ENCODE results near the gene B3GALNT1. TPM values are rescaled to one million over a fixed set of nuclear protein-coding genes. Genes with fewer than 3 reads are reported as not detected.

The B3GALNT1 gene, protein sequence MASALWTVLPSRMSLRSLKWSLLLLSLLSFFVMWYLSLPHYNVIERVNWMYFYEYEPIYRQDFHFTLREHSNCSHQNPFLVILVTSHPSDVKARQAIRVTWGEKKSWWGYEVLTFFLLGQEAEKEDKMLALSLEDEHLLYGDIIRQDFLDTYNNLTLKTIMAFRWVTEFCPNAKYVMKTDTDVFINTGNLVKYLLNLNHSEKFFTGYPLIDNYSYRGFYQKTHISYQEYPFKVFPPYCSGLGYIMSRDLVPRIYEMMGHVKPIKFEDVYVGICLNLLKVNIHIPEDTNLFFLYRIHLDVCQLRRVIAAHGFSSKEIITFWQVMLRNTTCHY
- 1 to 10 TPM; 1.7 to 9.3 TPM for total RNA-seq

DNA sequence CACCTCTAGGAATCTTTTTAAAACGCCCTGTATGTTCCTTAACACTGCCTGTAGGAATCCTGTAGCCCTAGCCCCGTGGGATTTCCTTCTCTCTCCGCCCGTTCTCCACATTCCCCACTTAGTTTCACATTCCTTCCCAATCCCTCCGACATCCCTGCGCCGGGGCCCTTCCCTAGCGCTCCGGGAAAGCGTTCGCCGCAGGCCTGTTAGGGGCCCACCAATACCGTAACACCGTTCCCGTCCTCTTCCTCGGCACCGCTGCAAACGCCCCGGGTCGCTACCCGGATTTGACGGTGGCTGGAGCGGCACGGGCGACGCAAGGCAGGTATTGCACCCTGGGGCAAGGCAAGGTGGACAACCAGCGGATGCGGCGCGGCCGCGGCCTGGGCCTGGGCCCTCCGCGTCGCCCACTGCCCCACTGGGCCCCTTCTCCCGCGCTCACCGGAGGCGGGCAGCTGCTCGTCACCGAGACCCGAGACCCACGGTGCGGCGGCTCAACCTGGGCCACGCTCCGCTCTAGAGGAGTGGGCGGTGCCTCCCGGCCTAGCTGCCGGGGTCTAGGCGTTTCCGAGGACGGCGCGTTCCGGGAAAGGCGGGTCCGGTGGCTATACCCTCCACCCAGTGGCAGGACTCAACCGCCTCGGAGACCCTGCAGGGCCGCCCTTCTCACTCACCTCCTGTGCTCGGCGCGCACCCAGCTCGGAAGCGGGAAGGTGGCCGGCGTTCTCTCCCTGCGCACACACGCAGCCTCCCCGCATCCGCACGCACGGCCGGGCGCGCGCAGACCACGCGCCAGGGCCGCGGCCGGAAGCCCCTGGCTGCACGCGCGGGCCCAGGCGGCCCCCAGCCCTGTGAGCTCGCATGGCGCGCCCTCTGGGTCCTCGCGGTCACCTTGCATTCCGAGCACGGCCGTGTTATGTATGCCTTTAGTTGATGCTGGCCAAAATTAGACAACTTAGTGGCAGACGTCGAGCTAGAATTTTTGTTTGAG is at the start of gene B3GALNT1:
Gene B3GALNT1 (minus strand): TSS at position 789 of the 991 bp plus-strand sequence. CDS start 18,595 bp downstream, outside the sequence.
- no peak within 1 kb of the TSS for H3K27ac Mint-ChIP-seq
- H3K4me1 Mint-ChIP-seq: peaks cover 17% of the 10 kb centered on the region
- peak; percentile 81 for ATAC-seq
- no peaks in the 10 kb centered on the region for H3K9me3 Mint-ChIP-seq (ENCODE audit: low read depth)
- CTCF ChIA-PET: interaction anchor here (1.2 kb wide), 1 partner anchor 148 kb away, joined by 3 read pairs; no protein-coding TSS in a partner anchor
- H3K4me3 Mint-ChIP-seq: peak within 1 kb of the TSS; percentile 52
- no peaks in the 10 kb centered on the region for H3K36me3 Mint-ChIP-seq
- DNase-seq: peak; percentile 43
- H3K27me3 Mint-ChIP-seq: peaks cover 47% of the 10 kb centered on the region

DNA sequence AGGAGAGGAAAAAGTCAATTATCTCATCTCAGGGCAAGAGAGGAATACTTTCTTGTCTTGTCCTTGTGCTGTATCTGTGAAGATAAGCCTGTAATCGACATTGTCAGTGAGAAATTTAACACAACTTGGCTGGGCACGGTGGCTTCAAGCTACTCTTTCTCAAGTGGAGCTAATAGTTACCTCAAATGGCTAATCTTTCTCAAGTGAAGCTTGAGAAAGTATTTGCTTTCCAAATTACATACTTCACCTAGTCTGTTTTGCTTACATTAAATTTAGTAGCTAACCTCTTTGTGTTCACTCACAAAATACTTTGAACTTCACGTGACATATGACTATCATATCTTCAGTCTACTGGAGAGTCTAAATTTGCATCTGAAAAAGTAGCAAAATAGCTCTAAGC is 48.3 kb upstream of the B3GALNT1 start:
- DNase-seq (no peak), ATAC-seq (no peak)
- Mint-ChIP-seq H3K9me3 (ENCODE audit: low read depth) (no peaks in the 10 kb centered on the region), H3K36me3 (no peaks in the 10 kb centered on the region), H3K4me3 (no peak overlapping the region), H3K27me3 (peaks cover 22% of the 10 kb centered on the region), H3K27ac (no peak overlapping the region), H3K4me1 (no peaks in the 10 kb centered on the region)
- CTCF ChIA-PET: no interaction called here

DNA sequence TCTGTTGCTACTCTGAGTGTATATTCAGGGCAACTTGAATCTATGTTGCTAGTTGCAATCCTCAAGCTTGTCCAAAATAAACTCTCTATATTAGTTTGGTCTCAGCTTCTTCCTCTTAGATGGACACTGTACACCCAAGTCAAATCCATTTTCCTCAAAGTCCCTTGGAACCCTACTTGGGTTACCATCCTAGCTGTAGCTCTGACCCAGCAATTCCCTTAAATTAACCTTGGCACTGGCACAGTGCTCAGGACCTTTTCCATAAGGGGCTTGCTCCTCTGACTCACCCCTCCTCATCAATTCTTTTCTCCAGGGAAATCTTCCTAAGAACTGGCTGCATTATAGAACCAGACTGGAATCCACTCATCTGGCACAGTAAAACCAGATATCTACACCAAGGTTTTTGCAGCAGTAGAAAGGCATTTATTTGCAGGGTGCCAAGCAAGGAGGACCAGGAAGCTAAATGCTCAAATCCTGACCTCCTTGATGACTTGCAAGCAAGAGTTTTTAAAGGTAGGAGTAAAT is 44.9 kb upstream of the B3GALNT1 start:
- no peak overlapping the region for H3K4me3 Mint-ChIP-seq
- peaks cover 2% of the 10 kb centered on the region for H3K9me3 Mint-ChIP-seq (ENCODE audit: low read depth)
- H3K36me3 Mint-ChIP-seq: no peaks in the 10 kb centered on the region
- no peak for DNase-seq
- H3K4me1 Mint-ChIP-seq: no peaks in the 10 kb centered on the region
- no peak overlapping the region for H3K27ac Mint-ChIP-seq
- CTCF ChIA-PET: no interaction called here
- peaks cover 16% of the 10 kb centered on the region for H3K27me3 Mint-ChIP-seq
- ATAC-seq: no peak

DNA sequence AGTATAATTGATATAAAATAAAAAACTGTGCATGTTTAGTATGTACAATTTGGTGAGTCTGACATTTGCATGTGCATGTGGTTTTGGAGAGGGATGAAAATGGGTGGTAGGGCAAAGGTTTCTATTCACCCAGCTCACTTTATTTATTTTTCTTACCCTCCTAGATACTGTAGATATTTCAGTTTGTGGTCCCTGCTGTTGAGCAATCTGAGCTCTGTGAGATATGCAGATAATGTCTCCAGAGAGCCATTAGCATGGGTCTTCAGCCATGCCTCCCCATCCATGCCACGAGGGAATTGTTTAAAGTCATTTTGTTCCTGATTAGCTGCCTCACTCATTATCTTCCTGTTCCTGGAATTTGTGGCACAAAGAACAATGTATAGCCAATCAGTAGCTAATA is 44.4 kb upstream of the B3GALNT1 start:
- H3K27ac Mint-ChIP-seq: no peak overlapping the region
- peaks cover 16% of the 10 kb centered on the region for H3K27me3 Mint-ChIP-seq
- no peaks in the 10 kb centered on the region for H3K36me3 Mint-ChIP-seq
- H3K4me1 Mint-ChIP-seq: no peaks in the 10 kb centered on the region
- DNase-seq (no peak), ATAC-seq (no peak)
- CTCF ChIA-PET: no interaction called here
- H3K9me3 Mint-ChIP-seq (ENCODE audit: low read depth): peaks cover 2% of the 10 kb centered on the region
- no peak overlapping the region for H3K4me3 Mint-ChIP-seq

DNA sequence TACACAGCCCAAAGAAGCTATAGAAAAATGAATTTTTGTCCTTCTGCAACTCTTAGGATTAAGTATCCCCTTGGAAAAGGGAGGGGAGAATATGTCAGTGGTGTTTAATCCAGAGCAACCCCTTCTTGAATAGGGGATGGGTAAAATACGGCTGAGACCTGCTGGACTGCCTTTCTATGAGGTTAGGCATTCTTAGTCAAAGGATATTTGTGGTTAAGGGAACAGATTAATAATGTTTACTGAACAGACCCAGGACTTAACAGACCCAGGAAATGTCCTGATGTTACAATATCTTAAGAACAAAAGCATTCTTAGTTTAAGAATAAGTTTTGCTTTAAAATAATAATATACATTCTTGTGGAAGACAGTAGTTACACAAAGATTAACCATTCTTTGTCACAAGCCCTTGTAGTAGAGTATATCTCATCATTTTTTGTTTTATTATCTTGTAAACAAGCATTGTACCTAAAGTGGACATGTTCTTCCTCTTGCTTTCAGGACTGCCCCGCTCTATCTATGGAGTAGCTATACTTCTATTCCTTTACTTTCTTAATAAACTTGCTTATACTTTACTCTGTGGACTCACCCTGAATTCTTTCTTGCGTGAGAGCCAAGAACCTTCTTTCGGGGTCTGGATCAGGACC is 43.8 kb upstream of the B3GALNT1 start:
- peaks cover 12% of the 10 kb centered on the region for H3K27me3 Mint-ChIP-seq
- no peak overlapping the region for H3K4me3 Mint-ChIP-seq
- H3K4me1 Mint-ChIP-seq: no peaks in the 10 kb centered on the region

DNA sequence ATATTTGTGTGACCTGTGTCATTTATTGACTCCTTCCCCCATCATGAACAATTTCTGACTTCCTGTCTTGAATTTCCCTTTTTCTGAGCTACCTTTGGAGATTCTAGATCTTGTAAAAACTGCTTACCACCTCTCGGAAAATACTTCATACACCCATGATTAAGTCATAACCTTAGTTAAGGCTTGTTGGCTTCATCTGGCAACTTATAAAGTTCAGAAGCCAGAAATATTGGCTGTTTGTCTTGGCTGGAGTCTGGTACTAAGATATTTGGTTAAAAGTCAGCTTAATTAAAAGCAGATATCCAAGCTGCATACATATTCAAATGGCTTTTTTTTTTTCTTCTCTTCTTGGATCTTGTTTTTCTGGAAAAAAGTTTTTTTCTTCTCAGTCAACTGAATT is 37.3 kb upstream of the B3GALNT1 start:
- no peak for DNase-seq
- H3K27ac Mint-ChIP-seq: no peak overlapping the region
- H3K36me3 Mint-ChIP-seq: peaks cover 1% of the 10 kb centered on the region
- CTCF ChIA-PET: no interaction called here
- peaks cover 2% of the 10 kb centered on the region for H3K27me3 Mint-ChIP-seq
- H3K4me1 Mint-ChIP-seq: no peaks in the 10 kb centered on the region
- no peak for ATAC-seq
- no peak overlapping the region for H3K4me3 Mint-ChIP-seq
- peaks cover 2% of the 10 kb centered on the region for H3K9me3 Mint-ChIP-seq (ENCODE audit: low read depth)

More for the DNA sequence above, 43.8 kb upstream of the B3GALNT1 start:
- CTCF ChIA-PET: no interaction called here
- DNase-seq (no peak), ATAC-seq (no peak)
- Mint-ChIP-seq H3K27ac (no peak overlapping the region), H3K9me3 (ENCODE audit: low read depth) (peaks cover 2% of the 10 kb centered on the region), H3K36me3 (no peaks in the 10 kb centered on the region)

DNA sequence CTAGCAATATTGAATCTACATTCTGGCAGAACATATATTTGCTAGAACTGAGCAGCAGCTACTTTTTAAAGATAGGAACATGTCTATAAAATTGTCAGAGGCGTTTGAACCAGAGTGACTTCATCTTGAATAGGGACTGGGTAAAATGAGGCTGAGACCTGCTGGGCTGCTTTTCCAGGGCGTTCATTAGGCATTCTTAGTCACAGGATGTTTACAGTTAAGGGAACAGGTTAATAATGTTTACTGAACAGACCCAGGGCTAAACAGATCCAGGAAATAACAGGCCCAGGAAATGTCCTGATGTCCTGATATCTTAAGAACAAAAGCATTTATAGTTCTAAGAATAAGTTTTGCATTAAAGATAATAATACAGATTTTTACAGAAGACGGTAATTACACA is 34.5 kb upstream of the B3GALNT1 start:
- peaks cover 1% of the 10 kb centered on the region for H3K36me3 Mint-ChIP-seq
- ATAC-seq (no peak), DNase-seq (no peak)
- H3K4me3 Mint-ChIP-seq: no peak overlapping the region
- H3K9me3 Mint-ChIP-seq (ENCODE audit: low read depth): no peaks in the 10 kb centered on the region
- no peak overlapping the region for H3K27ac Mint-ChIP-seq
- CTCF ChIA-PET: no interaction called here
- no peaks in the 10 kb centered on the region for H3K4me1 Mint-ChIP-seq
- peaks cover 2% of the 10 kb centered on the region for H3K27me3 Mint-ChIP-seq

DNA sequence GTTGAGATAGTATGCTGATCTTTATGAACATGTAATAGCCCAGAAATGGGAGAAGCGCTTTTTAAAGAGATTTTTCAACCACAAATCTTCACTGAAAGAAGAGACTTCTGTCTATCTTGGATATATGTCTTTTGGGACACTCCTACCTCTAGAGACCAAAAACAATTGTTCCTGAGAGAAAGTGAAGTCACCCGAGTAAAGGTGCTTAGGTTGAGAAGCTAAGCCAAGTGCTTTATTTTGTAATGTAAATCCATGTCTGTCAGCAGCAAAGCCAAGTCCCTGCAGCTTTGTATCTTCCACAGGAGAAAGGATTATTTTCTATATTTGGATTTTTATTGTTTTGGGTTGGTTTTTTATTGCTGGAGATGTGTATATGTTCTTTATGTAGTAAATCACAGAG is 32.1 kb upstream of the B3GALNT1 start:
- H3K27me3 Mint-ChIP-seq: no peaks in the 10 kb centered on the region
- no peaks in the 10 kb centered on the region for H3K9me3 Mint-ChIP-seq (ENCODE audit: low read depth)
- H3K36me3 Mint-ChIP-seq: no peaks in the 10 kb centered on the region
- ATAC-seq (no peak), DNase-seq (no peak)
- H3K27ac Mint-ChIP-seq: no peak overlapping the region
- H3K4me3 Mint-ChIP-seq: no peak overlapping the region
- no peaks in the 10 kb centered on the region for H3K4me1 Mint-ChIP-seq
- CTCF ChIA-PET: no interaction called here

DNA sequence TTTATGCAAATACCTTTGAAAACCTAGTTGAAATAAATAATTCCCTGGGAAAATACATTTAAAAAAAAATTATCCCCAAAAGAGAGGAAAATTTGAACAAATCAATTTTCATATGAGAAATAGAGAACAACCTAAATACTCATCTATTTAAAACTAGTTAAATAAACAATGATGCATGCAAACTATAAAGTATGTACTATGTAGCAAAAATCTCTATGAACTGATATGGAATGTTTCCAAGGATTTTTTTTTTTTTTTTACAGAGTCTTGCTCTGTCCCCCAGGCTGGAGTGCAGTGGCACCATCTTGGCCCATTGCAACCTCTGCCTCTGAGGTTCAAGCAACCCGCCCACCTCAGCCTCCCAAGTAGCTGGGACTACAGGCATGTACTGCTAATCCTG is 27.2 kb upstream of the B3GALNT1 start:
- no peak for DNase-seq
- Mint-ChIP-seq H3K9me3 (ENCODE audit: low read depth) (no peaks in the 10 kb centered on the region), H3K4me1 (no peaks in the 10 kb centered on the region), H3K27me3 (no peaks in the 10 kb centered on the region), H3K4me3 (no peak overlapping the region), H3K36me3 (no peaks in the 10 kb centered on the region), H3K27ac (no peak overlapping the region)
- ATAC-seq: no peak
- CTCF ChIA-PET: no interaction called here

DNA sequence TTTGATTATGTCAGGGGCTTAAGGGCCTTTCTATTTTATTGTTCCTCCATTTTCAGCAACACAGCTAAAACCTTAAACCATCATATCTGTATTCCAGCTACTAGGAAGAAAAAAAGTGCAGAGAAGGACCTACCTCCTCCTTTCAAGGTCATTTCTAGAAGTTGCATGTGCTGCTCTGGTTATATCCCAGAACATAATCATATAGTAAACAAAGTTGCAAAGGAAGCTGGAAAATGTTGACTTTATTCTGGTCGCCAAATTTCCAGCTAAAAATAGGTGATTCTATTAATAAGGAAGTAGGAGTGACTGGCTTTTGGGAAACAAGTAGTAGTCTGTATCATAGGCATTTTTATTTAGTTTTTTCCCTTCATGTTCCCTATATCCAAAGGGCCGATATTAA is 21.3 kb upstream of the B3GALNT1 start:
- CTCF ChIA-PET: no interaction called here
- peaks cover 2% of the 10 kb centered on the region for H3K27me3 Mint-ChIP-seq
- ATAC-seq (no peak), DNase-seq (no peak)
- no peak overlapping the region for H3K4me3 Mint-ChIP-seq
- H3K4me1 Mint-ChIP-seq: no peaks in the 10 kb centered on the region
- H3K9me3 Mint-ChIP-seq (ENCODE audit: low read depth): peaks cover 3% of the 10 kb centered on the region
- H3K27ac Mint-ChIP-seq: no peak overlapping the region
- H3K36me3 Mint-ChIP-seq: peaks cover 1% of the 10 kb centered on the region

DNA sequence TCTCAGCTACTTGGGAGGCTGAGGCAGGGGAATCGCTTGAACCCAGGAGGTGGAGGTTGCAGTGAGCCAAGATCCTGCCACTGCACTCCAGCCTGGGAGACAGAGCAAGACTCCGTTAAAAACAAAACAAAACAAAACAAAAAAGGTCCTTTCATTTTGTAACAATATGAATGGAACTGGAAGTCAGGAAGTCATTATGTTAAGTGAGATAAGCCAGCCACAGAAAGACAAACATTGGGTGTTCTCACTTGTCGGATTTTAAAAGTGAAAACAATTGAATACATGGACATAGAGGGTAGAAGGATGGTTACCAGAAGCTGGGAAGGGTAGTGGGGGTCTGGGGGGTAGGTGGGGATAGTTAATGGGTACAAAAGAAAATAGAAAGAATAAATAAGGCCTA is 12.5 kb upstream of the B3GALNT1 start:
- ATAC-seq (no peak), DNase-seq (no peak)
- no peak overlapping the region for H3K4me3 Mint-ChIP-seq
- peaks cover 23% of the 10 kb centered on the region for H3K27me3 Mint-ChIP-seq
- peaks cover 8% of the 10 kb centered on the region for H3K36me3 Mint-ChIP-seq
- no peaks in the 10 kb centered on the region for H3K4me1 Mint-ChIP-seq
- CTCF ChIA-PET: no interaction called here
- H3K27ac Mint-ChIP-seq: no peak overlapping the region
- peaks cover 15% of the 10 kb centered on the region for H3K9me3 Mint-ChIP-seq (ENCODE audit: low read depth)

DNA sequence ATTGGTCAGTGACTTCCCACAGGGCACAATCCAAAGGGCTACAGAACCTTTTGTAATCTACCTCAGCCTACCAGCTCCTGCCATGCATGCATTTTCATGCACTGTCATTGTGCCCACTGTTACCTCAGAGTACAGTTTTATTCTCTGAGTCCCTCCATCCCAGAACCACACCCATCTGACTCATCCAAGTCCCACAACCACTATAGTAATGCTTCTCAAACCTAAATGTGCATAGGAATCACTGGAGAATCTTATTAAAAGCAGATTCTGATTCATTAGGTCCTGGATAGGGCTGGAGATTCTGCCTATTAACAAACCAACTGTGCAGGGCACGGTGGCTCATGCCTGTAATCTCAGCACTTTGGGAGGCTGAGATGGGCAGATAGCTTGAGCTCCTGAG is 3.7 kb upstream of the B3GALNT1 start:
- no peak overlapping the region for H3K27ac Mint-ChIP-seq
- CTCF ChIA-PET: interaction anchor here (1.1 kb wide), 1 partner anchor 38 kb away, joined by 3 read pairs; no protein-coding TSS in a partner anchor
- peaks cover 40% of the 10 kb centered on the region for H3K27me3 Mint-ChIP-seq
- H3K4me1 Mint-ChIP-seq: peaks cover 17% of the 10 kb centered on the region
- ATAC-seq (no peak), DNase-seq (no peak)
- no peak overlapping the region for H3K4me3 Mint-ChIP-seq
- H3K36me3 Mint-ChIP-seq: no peaks in the 10 kb centered on the region
- no peaks in the 10 kb centered on the region for H3K9me3 Mint-ChIP-seq (ENCODE audit: low read depth)

DNA sequence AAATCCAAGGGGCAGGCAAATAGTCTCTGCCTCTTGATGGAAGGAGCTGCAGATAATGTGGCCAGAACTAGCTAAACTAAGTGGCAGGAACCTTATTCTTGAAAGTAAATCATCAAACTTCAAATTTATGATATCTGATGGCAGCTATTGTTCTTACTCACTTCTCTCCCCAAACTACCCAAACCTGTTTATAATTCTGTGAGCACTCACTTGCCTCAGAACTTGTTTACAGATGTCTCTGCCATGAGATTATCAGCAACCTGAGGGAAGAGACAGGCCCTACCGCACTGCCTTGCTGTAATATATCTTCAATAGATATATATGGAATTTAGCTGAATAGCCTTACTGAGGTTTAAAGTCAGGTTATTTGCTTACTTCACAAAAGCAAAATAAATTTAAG is 2.2 kb upstream of the B3GALNT1 start:
- CTCF ChIA-PET: interaction anchor here (1.2 kb wide), 1 partner anchor 10 kb away, joined by 3 read pairs; no protein-coding TSS in a partner anchor
- no peaks in the 10 kb centered on the region for H3K9me3 Mint-ChIP-seq (ENCODE audit: low read depth)
- ATAC-seq (no peak), DNase-seq (no peak)
- H3K27me3 Mint-ChIP-seq: peaks cover 48% of the 10 kb centered on the region
- no peaks in the 10 kb centered on the region for H3K36me3 Mint-ChIP-seq
- H3K4me3 Mint-ChIP-seq: no peak overlapping the region
- H3K27ac Mint-ChIP-seq: no peak overlapping the region
- peaks cover 17% of the 10 kb centered on the region for H3K4me1 Mint-ChIP-seq

Data from activated CD8-positive, alpha-beta memory T cell treated with anti-CD3 and anti-CD28 coated beads, Interleukin-2, amount 10 ng/mL, durations not matched to agents 7 days and 5 days (primary cell).